LNCAP (cell line): ENCODE data around the gene CDYL2.

Experiments
- CTCF ChIP-seq: fragments of 450-650 bp; IDR thresholded peaks from 2 replicates; pipeline ENCODE4 v1.5.1; 2017; ENCODE audit warnings: mild to moderate bottlenecking

The CDYL2 gene

GRCh38 chr16:80559369-80559768, 245.0 kb downstream of the CDYL2 start:
- no peak for TF ChIP-seq CTCF

GRCh38 chr16:80557037-80557436, 247.4 kb downstream of the CDYL2 start:
- no peak for TF ChIP-seq CTCF

- TF ChIP-seq CTCF, result no peak
These were observed 247.9 kb downstream of the CDYL2 start for GRCh38 chr16:80556481-80556880.

GRCh38 chr16:80554033-80554432, 250.4 kb downstream of the CDYL2 start:
- TF ChIP-seq CTCF, result no peak

GRCh38 chr16:80552277-80552676, 252.1 kb downstream of the CDYL2 start:
- no peak for TF ChIP-seq CTCF
